AG04450 (cell line): ENCODE results near the gene AUTS2. TPM values are rescaled to one million over a fixed set of nuclear protein-coding genes. Genes with fewer than 3 reads are reported as not detected.

Experiments
- CTCF ChIA-PET: fragments of 300-600, 350-600 bp; formaldehyde crosslinking; extraction: SDS; loops from one replicate; lab custom pipeline; 2022; ENCODE audit warnings: antibody characterized with exemption, inconsistent platforms; lab: Charles Lee
- POLR2A ChIA-PET: fragments of 350-600 bp; formaldehyde crosslinking; extraction: SDS; loops from one replicate; lab custom pipeline; 2021; ENCODE audit warnings: antibody characterized with exemption, inconsistent platforms; lab: Yijun Ruan, JAX
- DNase-seq: peaks from one replicate; pipeline ENCODE4 v3.0.0-alpha.2; 2011; ENCODE audit warnings: low read depth, low spot score
- H3K27ac ChIP-seq: one replicate; pipeline ENCODE4 v1.5.1; 2012; ENCODE audit warnings: low read depth, low read length, control low read depth
- H3K27me3 ChIP-seq: one replicate; pipeline ENCODE4 v1.6.0; 2012; ENCODE audit warnings: low read length; ENCODE audit not compliant: control insufficient read depth, insufficient read depth
- H3K4me3 ChIP-seq: 2 replicates; pipeline ENCODE4 v1.5.1; 2011; ENCODE audit warnings: mild to moderate bottlenecking, low read depth, low read length, control low read depth
- H3K9me3 ChIP-seq: 2 replicates; pipeline ENCODE4 v1.5.1; 2012; ENCODE audit warnings: low read length; ENCODE audit not compliant: control insufficient read depth, insufficient read depth
- CTCF ChIP-seq: IDR thresholded peaks from 2 replicates; pipeline ENCODE4 v1.5.1; 2011; ENCODE audit warnings: low read depth, low read length, control low read depth, inconsistent platforms
- polyA plus RNA-seq: library from polyadenylated mRNA; depleted of rRNA; stranded (reverse); fragments of >200 nt; gene quantifications from 2 replicates; pipeline ENCODE4 v1.2.3, GENCODE V29; 2011

AUTS2 gene
- polyA plus RNA-seq, 1 experiment = 1.5 TPM

DNA sequence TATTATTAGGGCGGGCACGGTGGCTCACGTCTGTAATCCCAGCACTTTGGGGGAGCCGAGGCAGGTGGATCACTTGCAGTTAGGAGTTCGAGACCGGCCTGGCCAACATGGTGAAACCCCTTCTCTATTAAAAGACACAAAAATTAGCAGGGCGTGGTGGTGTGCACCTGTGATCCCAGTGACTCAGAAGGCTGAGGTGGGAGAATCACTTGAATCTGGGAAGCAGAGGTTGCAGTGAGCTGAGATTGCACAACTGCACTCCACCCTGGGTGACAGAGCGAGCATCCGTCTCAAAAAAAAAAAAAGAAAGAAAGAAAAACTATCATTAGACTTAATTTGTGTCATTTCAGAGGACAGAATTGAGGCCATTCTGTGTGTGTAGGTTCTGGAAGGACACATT is 780.9 kb downstream of the AUTS2 start:
- H3K9me3 ChIP-seq = no peaks in the 10 kb centered on the region
- TF ChIP-seq CTCF = no peak
- no peaks in the 10 kb centered on the region for H3K27me3 ChIP-seq
- H3K27ac ChIP-seq = no peak overlapping the region
- H3K4me3 ChIP-seq = no peak overlapping the region
- POLR2A ChIA-PET = no interaction called here
- CTCF ChIA-PET = no interaction called here
- no peak for DNase-seq

DNA sequence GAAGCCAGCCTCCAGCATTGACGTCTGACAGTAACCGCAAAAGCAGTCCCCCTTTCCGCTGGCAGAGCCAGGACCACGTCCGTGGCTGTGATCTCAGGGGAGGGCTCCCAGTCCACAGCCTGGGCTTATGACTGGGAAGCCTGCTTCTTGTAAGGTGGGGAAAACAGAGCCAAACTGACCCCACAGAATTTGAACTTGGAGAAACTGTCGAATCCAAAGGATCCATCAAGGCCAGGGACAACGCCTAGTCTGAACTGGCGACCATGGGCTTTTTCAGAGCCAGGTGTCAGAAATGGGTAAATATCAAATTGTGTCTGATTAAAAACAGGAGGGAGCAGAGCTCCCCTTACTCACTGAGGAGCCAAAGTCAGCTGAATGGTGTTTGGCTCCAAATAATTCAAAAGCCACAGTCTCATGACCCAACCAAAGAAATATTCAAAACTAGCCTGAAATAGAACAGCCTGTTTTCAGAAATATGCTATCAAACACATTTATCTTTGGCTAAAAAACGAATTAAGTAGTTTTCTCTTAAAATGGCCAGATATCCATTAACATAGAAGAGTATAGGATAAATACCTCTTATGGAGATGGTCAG is 782.2 kb downstream of the AUTS2 start:
- Histone ChIP-seq H3K27me3 (no peaks in the 10 kb centered on the region), H3K4me3 (no peak overlapping the region), H3K9me3 (no peaks in the 10 kb centered on the region), H3K27ac (no peak overlapping the region)
- CTCF ChIA-PET = no interaction called here
- TF ChIP-seq CTCF = no peak
- POLR2A ChIA-PET = no interaction called here
- no peak for DNase-seq

DNA sequence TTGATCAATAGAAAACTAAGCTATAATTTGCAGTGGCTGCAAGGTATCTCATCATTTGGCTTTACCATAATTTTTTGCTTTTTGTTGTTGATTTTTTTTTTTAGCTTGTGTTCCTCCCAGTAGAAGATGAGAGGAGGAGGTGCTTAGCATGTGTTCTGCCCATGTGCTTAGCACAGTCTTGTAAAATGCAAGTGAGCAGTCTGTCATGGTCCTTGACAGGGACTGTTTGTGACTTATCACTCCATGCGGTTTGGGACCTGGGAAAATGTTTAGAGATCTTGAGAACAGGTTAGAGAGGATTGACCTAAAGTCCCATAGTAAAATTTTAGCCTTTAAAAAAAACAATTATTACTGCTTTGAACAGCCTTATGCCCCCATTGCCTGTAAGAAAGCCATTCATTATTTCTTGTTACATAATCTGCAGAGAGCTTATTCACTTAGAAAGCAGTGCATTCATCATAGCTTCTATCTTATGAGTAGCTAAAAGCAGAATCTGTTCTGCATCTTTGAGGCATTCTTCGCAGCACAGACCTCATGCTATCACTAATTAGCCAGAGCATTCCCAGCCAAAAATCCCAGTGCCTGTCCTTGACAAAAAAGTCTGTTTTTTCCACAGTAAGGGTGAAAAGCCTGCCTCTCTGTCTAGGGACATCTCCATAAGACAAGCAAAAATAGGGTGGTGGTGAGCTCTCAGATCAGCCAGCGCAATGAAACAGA is 784.9 kb downstream of the AUTS2 start:
- TF ChIP-seq CTCF = no peak
- ChIA-PET POLR2A (no interaction called here), CTCF (no interaction called here)
- H3K4me3 ChIP-seq = no peak overlapping the region
- H3K27me3 ChIP-seq = no peaks in the 10 kb centered on the region
- H3K9me3 ChIP-seq = no peaks in the 10 kb centered on the region
- H3K27ac ChIP-seq = no peak overlapping the region
- DNase-seq = no peak

DNA sequence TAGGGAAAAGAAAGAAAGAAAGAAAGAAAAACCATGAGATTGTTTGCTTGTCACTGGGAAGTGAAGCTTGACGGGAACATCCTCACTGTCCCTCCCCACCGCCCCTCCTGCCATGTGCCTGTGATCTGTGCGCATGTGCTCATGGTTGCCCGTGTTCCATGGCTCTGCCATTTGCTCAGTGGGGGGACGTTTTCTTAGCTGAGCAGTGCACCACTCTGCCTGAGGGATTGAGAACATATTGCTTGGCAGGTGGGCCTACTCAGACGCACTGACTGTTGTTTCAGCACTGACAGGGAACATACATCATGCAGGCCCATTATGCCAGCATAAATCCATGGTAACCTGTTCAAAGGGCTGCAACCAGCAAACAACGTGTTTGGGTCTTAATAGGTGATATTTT is 785.7 kb downstream of the AUTS2 start:
- DNase-seq = no peak
- TF ChIP-seq CTCF = no peak
- ChIA-PET CTCF (no interaction called here), POLR2A (no interaction called here)
- H3K4me3 ChIP-seq = no peak overlapping the region
- no peaks in the 10 kb centered on the region for H3K27me3 ChIP-seq
- H3K9me3 ChIP-seq = no peaks in the 10 kb centered on the region
- H3K27ac ChIP-seq = no peak overlapping the region

DNA sequence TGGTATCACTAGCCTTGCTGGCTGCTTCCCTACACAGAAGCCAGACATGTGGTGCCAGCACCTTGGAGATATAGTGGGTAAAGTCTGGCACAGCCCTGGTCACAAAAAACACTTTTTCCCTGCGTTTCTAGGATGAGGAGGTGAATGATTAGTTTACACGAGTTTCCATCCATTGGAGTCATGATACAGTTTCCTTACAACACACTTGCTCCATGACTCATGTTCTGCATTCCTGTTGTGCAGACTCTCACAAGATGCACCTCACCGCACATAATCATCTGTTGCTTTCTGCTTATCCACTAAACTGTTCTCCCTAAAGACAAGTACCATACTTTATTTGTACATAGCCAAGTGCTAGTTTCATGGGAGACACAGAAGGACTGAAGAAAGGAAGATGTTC is 786.6 kb downstream of the AUTS2 start:
- TF ChIP-seq CTCF = no peak
- no peak for DNase-seq
- CTCF ChIA-PET = no interaction called here
- H3K4me3 ChIP-seq = no peak overlapping the region
- H3K27ac ChIP-seq = no peak overlapping the region
- POLR2A ChIA-PET = no interaction called here
- H3K9me3 ChIP-seq = no peaks in the 10 kb centered on the region
- no peaks in the 10 kb centered on the region for H3K27me3 ChIP-seq
